HepG2 (cell line): ENCODE results near the gene TBXA2R. TPM values are rescaled to one million over a fixed set of nuclear protein-coding genes. Genes with fewer than 3 reads are reported as not detected.

Experiments used
- ATAC-seq: fragments of 200-7000 bp; cut with Tn5 transposase; 3 replicates; pipeline ENCODE4 v1.9.1; 2020; ENCODE audit warnings: mild to moderate bottlenecking, moderate library complexity
- BruUV-seq: library from RNA; stranded (reverse); fragments of 400-500 nt; replicated peaks from 2 replicates; lab custom pipeline; 2021; lab: Mats Ljungman, UMichigan
- CTCF ChIA-PET: fragments of 300-600 bp; formaldehyde crosslinking; extraction: SDS; loops from one replicate; lab custom pipeline; 2021; ENCODE audit warnings: low total read pairs, inconsistent platforms, low intra/inter-chr PET ratio; lab: Yijun Ruan, JAX
- POLR2A ChIA-PET: fragments of 350-600 bp; sonication (Branson Sonifier 250); formaldehyde crosslinking; loops from one replicate; lab custom pipeline; 2020; ENCODE audit warnings: antibody characterized with exemption, inconsistent platforms; lab: Yijun Ruan, JAX
- DNase-seq: peaks from one replicate; pipeline ENCODE4 v3.0.0-alpha.2; 2015; ENCODE audit warnings: low spot score
- FAIRE-seq: peaks from 3 replicates; lab custom pipeline; 2011; peaks lifted over from hg19 to GRCh38; lab: Jason Lieb, UNC
- H2AFZ ChIP-seq: one replicate; pipeline ENCODE4 v1.6.1; 2011; ENCODE audit warnings: low read length, inconsistent platforms
- H3K27ac ChIP-seq: fragments of 300-600 bp; 3 replicates; pipeline ENCODE4 v1.8.0; 2011; ENCODE audit warnings: mixed run types, mild to moderate bottlenecking, mixed read lengths, low read length, inconsistent platforms; ENCODE audit not compliant: insufficient read depth; ENCODE audit errors: extremely low read length
- H3K27me3 ChIP-seq, 2 experiments: fragments of 200-600 bp in 1 of 2; 2 replicates in 1 of 2; 3 replicates in 1 of 2; pipeline versions ENCODE4 v1.6.0 to v1.8.0; 2011; ENCODE audit warnings: low read length in 2 of 2, mild to moderate bottlenecking in 2 of 2, moderate library complexity in 2 of 2, inconsistent platforms in 1 of 2; ENCODE audit not compliant: insufficient read depth in 2 of 2, control insufficient read depth in 1 of 2
- H3K36me3 ChIP-seq, 2 experiments: fragments of 200-600 bp in 1 of 2; replicated peaks in 1 of 2; 2 replicates in 1 of 2; 3 replicates in 1 of 2; pipeline versions ENCODE4 v1.5.1 to v1.8.0; 2011; ENCODE audit warnings: low read length in 2 of 2, inconsistent platforms in 1 of 2; ENCODE audit not compliant: insufficient read depth in 2 of 2, control insufficient read depth in 1 of 2
- H3K4me1 ChIP-seq: 2 replicates; pipeline ENCODE4 v1.5.1; 2012; ENCODE audit warnings: low read length, inconsistent platforms; ENCODE audit not compliant: insufficient read depth
- H3K4me2 ChIP-seq: 2 replicates; pipeline ENCODE4 v1.6.0; 2011; ENCODE audit warnings: low read depth, low read length, inconsistent platforms
- H3K4me3 ChIP-seq, 3 experiments: fragments of 200-600 bp in 1 of 3; sonication (generic), shearing (Covaris generic) in 1 of 3; replicated peaks in 1 of 3; 2 replicates each; pipeline ENCODE4 v1.5.1; 2011 to 2016; ENCODE audit warnings: low read length in 3 of 3, inconsistent platforms in 2 of 3, low read depth in 2 of 3, mild to moderate bottlenecking in 2 of 3, control low read depth in 1 of 3, mixed read lengths in 1 of 3; ENCODE audit not compliant: insufficient read depth in 1 of 3
- H3K79me2 ChIP-seq: one replicate; pipeline ENCODE4 v1.6.1; 2011; ENCODE audit warnings: low read length, inconsistent platforms; ENCODE audit not compliant: insufficient read depth
- H3K9ac ChIP-seq: 2 replicates; pipeline ENCODE4 v1.6.0; 2011; ENCODE audit warnings: mild to moderate bottlenecking, low read depth, low read length, inconsistent platforms; ENCODE audit not compliant: insufficient read depth
- H3K9me3 ChIP-seq: 2 replicates; pipeline ENCODE4 v1.5.1; 2012; ENCODE audit warnings: mild to moderate bottlenecking, low read length
- H4K20me1 ChIP-seq: 2 replicates; pipeline ENCODE4 v1.6.0; 2011; ENCODE audit warnings: inconsistent platforms, mild to moderate bottlenecking, low read length, moderate library complexity; ENCODE audit not compliant: insufficient read depth
- ARNT2 ChIP-seq: sonication (generic); formaldehyde crosslinking; IDR thresholded peaks from 2 replicates; pipeline ENCODE4 v1.8.0; 2022; ENCODE audit warnings: mild to moderate bottlenecking, low read depth, missing genetic modification reagents, moderate library complexity
- DBP ChIP-seq: sonication (generic); formaldehyde crosslinking; IDR thresholded peaks from 2 replicates; pipeline ENCODE4 v1.4.0; 2020; ENCODE audit warnings: missing genetic modification reagents; ENCODE audit errors: not compliant biosample characterization
- DR1 ChIP-seq: sonication (generic); formaldehyde crosslinking; IDR thresholded peaks from 2 replicates; pipeline ENCODE4 v1.8.0; 2021; ENCODE audit warnings: mild to moderate bottlenecking, missing genetic modification reagents, inconsistent platforms
- GLMP ChIP-seq: sonication (generic); formaldehyde crosslinking; IDR thresholded peaks from 2 replicates; pipeline ENCODE4 v1.9.0; 2021; ENCODE audit warnings: missing genetic modification reagents, mild to moderate bottlenecking, borderline replicate concordance
- HNRNPLL ChIP-seq: fragments of 200-400 bp; formaldehyde crosslinking; IDR thresholded peaks from 2 replicates; pipeline ENCODE4 v1.6.1; 2017; ENCODE audit warnings: mild to moderate bottlenecking, low read depth, low read length; ENCODE audit not compliant: poor library complexity, severe bottlenecking
- LRRFIP1 ChIP-seq: sonication (generic); formaldehyde crosslinking; conservative IDR thresholded peaks from 2 replicates; pipeline ENCODE4 v1.4.0; 2020; ENCODE audit warnings: missing genetic modification reagents
- MTF1 ChIP-seq: sonication (generic); formaldehyde crosslinking; IDR thresholded peaks from 2 replicates; pipeline ENCODE4 v1.5.0; 2020; ENCODE audit warnings: missing genetic modification reagents
- MXD4 ChIP-seq: IDR thresholded peaks from 2 replicates; pipeline ENCODE4 v1.6.1; 2016; ENCODE audit warnings: mild to moderate bottlenecking, missing biosample characterization, missing genetic modification reagents
- NFYB ChIP-seq: sonication (generic); formaldehyde crosslinking; IDR thresholded peaks from 2 replicates; pipeline ENCODE4 v1.4.0; 2020; ENCODE audit warnings: missing genetic modification reagents
- SMARCE1 ChIP-seq: fragments of 450-650 bp; IDR thresholded peaks from 2 replicates; pipeline ENCODE4 v1.6.1; 2017; ENCODE audit warnings: borderline replicate concordance
- SRSF1 ChIP-seq: fragments of 200-400 bp; formaldehyde crosslinking; optimal IDR thresholded peaks from 2 replicates; pipeline ENCODE3; 2017; ENCODE audit warnings: mild to moderate bottlenecking, low read depth, low read length, moderate library complexity
- TAF1 ChIP-seq: sonication (generic); formaldehyde crosslinking; IDR thresholded peaks from 2 replicates; pipeline ENCODE4 v1.4.0; 2020; ENCODE audit warnings: missing genetic modification reagents
- TBX2 ChIP-seq: sonication (generic); formaldehyde crosslinking; IDR thresholded peaks from 2 replicates; pipeline ENCODE4 v1.5.0; 2020; ENCODE audit warnings: missing genetic modification reagents, mild to moderate bottlenecking, borderline replicate concordance
- ZBTB7A ChIP-seq: sonication (generic); formaldehyde crosslinking; IDR thresholded peaks from 2 replicates; pipeline ENCODE4 v1.8.0; 2022; ENCODE audit warnings: mild to moderate bottlenecking, missing genetic modification reagents
- ZMAT5 ChIP-seq: sonication (generic); formaldehyde crosslinking; IDR thresholded peaks from 2 replicates; pipeline ENCODE4 v1.5.0; 2020; ENCODE audit warnings: mild to moderate bottlenecking, low read depth, missing genetic modification reagents, borderline replicate concordance
- ZNF253 ChIP-seq: sonication (generic); formaldehyde crosslinking; IDR thresholded peaks from 2 replicates; pipeline ENCODE4 v1.8.0; 2022; ENCODE audit warnings: mild to moderate bottlenecking, missing genetic modification reagents, borderline replicate concordance
- ZNF503 ChIP-seq: sonication (generic); formaldehyde crosslinking; IDR thresholded peaks from 2 replicates; pipeline ENCODE4 v1.4.0; 2020; ENCODE audit warnings: missing genetic modification reagents
- ZNF564 ChIP-seq: sonication (generic); formaldehyde crosslinking; IDR thresholded peaks from 2 replicates; pipeline ENCODE4 v1.8.1; 2023; ENCODE audit warnings: mild to moderate bottlenecking, missing genetic modification reagents
- ZSCAN22 ChIP-seq: sonication (generic); formaldehyde crosslinking; IDR thresholded peaks from 2 replicates; pipeline ENCODE4 v1.4.0; 2020; ENCODE audit warnings: mild to moderate bottlenecking, missing genetic modification reagents
- WGBS: methylation state at CpG from one replicate; pipeline ENCODE4 v1.1.6; 2017; ENCODE audit warnings: low lambda C conversion rate; 5-methylcytosine and 5-hydroxymethylcytosine counted together
- in situ Hi-C: cut with HindIII; loops from 2 replicates; pipeline ENCODE4 v1.10.0; 2017; ENCODE audit warnings: low pct_unique_long_range_greater_than_20kb; ENCODE audit not compliant: extremely low pct_ligation_motif_present
- intact Hi-C: fragments of 100-400 bp; cut with micrococcal nuclease; formaldehyde crosslinking; loops from one replicate; pipeline ENCODE4 v1.10.0; 2022; ENCODE audit not compliant: unreplicated experiment
- polyA plus RNA-seq, 8 experiments: library from polyadenylated mRNA; depleted of rRNA in 3 of 8; stranded (reverse) in 7 of 8; unstranded in 1 of 8; fragments of >200 nt; fragmentation: Illumina TruSeq in 4 of 8; extraction: Trizol in 4 of 8; gene quantifications; 2 replicates each; pipeline versions ENCODE4 v1.2.1 to v1.2.3, GENCODE V29; 2011 to 2016; ENCODE audit warnings: low read depth in 4 of 8, missing spikeins in 1 of 8, mixed read lengths in 1 of 8; ENCODE audit not compliant: insufficient read depth in 1 of 8
- total RNA-seq, 5 experiments: library from RNA; depleted of rRNA; stranded (reverse); fragments of >200 nt; fragmentation: Illumina TruSeq; extraction: Trizol; gene quantifications; 2 replicates each; pipeline ENCODE4 v1.2.3, GENCODE V29; 2016; ENCODE audit warnings: low read depth in 1 of 5

TBXA2R gene
- total and polyA plus RNA-seq, 2 of the 13 experiments (the other 11 are each of a cell fraction or from before 2014, with no cell fraction given): 0.09 TPM; not detected in 1

GRCh38 chr19:3556978-3557460, 49.7 kb downstream of the TBXA2R start:
- ChIA-PET POLR2A (interaction anchor here (0.7 to 2.3 kb wide), 4 partner anchors 12 to 76 kb away, joined by 3 to 6 read pairs (median 4); partner anchors contain the start of genes DOHH and SMIM24), CTCF (no interaction called here)
- TF ChIP-seq ZBTB7A (CRISPR knock-in tag) (no peak), MTF1 (CRISPR knock-in tag) (no peak), SMARCE1 (no peak), TBX2 (CRISPR knock-in tag) (no peak), ARNT2 (CRISPR knock-in tag) (no peak), TAF1 (CRISPR knock-in tag) (no peak), MXD4 (CRISPR knock-in tag) (no peak), NFYB (CRISPR knock-in tag) (no peak), LRRFIP1 (CRISPR knock-in tag) (no peak), DR1 (no peak), ZMAT5 (CRISPR knock-in tag) (no peak), SRSF1 (no peak), ZSCAN22 (CRISPR knock-in tag) (peak; percentile 98), ZNF564 (no peak), HNRNPLL (no peak), ZNF503 (no peak), ZNF253 (CRISPR knock-in tag) (no peak; the same call in 1 of the 2 replicates), DBP (no peak), GLMP (no peak)

More at GRCh38 chr19:3556978-3557460, 49.7 kb downstream of the TBXA2R start:
- H3K9me3 ChIP-seq: no peaks in the 10 kb centered on the region
- H3K27me3 ChIP-seq: no peaks in the 10 kb centered on the region
- DNase-seq (no peak), ATAC-seq (peak; percentile 12), FAIRE-seq (no peak)
- peak overlapping the region; percentile 87 for H3K9ac ChIP-seq
- intact Hi-C loops (no loop called here), in situ Hi-C loops (no loop called here)
- no peaks in the 10 kb centered on the region for H3K36me3 ChIP-seq
- H3K4me2 ChIP-seq: peak overlapping the region; percentile 96
- WGBS: 4% methylated on average over 10 of the region's 60 CpGs
- peaks cover 54% of the 10 kb centered on the region for H3K4me1 ChIP-seq
- H3K79me2 ChIP-seq: peaks cover 14% of the 10 kb centered on the region
- BruUV-seq: no TSS peak
- H3K27ac ChIP-seq: no peak overlapping the region
- no peaks in the 10 kb centered on the region for H4K20me1 ChIP-seq
- peak overlapping the region; percentile 85 to 95 (median 91) for H3K4me3 ChIP-seq
- no peak overlapping the region for H2AFZ ChIP-seq
